Astrocyte (in vitro differentiated cells and primary cell): ENCODE data around the gene GP1BA. TPM values are rescaled to one million over a fixed set of nuclear protein-coding genes. Genes with fewer than 3 reads are reported as not detected.

Experiments used
- DNase-seq: peaks from one replicate; pipeline ENCODE4 v3.0.0-alpha.2; 2010; ENCODE audit warnings: low read depth
- FAIRE-seq: peaks from 2 replicates; lab custom pipeline; 2011; peaks lifted over from hg19 to GRCh38; lab: Jason Lieb, UNC
- H2AFZ ChIP-seq: 2 replicates; pipeline ENCODE4 v1.6.0; 2012; ENCODE audit warnings: low read depth, low read length, inconsistent platforms
- H3K27ac ChIP-seq: 2 replicates; pipeline ENCODE4 v1.5.1; 2011; ENCODE audit warnings: low read depth, low read length, inconsistent platforms
- H3K27me3 ChIP-seq: 2 replicates; pipeline ENCODE4 v1.6.0; 2011; ENCODE audit warnings: low read length, inconsistent platforms; ENCODE audit not compliant: insufficient read depth
- H3K36me3 ChIP-seq: 2 replicates; pipeline ENCODE4 v1.5.1; 2011; ENCODE audit warnings: low read length, inconsistent platforms; ENCODE audit not compliant: insufficient read depth
- H3K4me1 ChIP-seq: 2 replicates; pipeline ENCODE4 v1.5.1; 2011; ENCODE audit warnings: low read length, inconsistent platforms; ENCODE audit not compliant: insufficient read depth
- H3K4me2 ChIP-seq: 2 replicates; pipeline ENCODE4 v1.6.0; 2012; ENCODE audit warnings: low read length, inconsistent platforms
- H3K4me3 ChIP-seq: 2 replicates; pipeline ENCODE4 v1.5.1; 2011; ENCODE audit warnings: low read depth, mild to moderate bottlenecking, low read length, inconsistent platforms; ENCODE audit not compliant: insufficient read depth
- H3K79me2 ChIP-seq: 2 replicates; pipeline ENCODE4 v1.6.0; 2012; ENCODE audit warnings: mild to moderate bottlenecking, low read length, inconsistent platforms; ENCODE audit not compliant: insufficient read depth
- H3K9ac ChIP-seq: 2 replicates; pipeline ENCODE4 v1.6.0; 2012; ENCODE audit warnings: mild to moderate bottlenecking, low read length, inconsistent platforms
- H3K9me3 ChIP-seq: 2 replicates; pipeline ENCODE4 v1.5.1; 2012; ENCODE audit warnings: low read depth, mild to moderate bottlenecking, low read length, inconsistent platforms; ENCODE audit not compliant: insufficient read depth
- H4K20me1 ChIP-seq: 2 replicates; pipeline ENCODE4 v1.6.0; 2012; ENCODE audit warnings: low read length, inconsistent platforms; ENCODE audit not compliant: insufficient read depth
- H3K27ac Mint-ChIP-seq: one replicate; pipeline ENCODE4 v1.8.0; 2021; ENCODE audit warnings: mild to moderate bottlenecking, mixed read lengths; ENCODE audit not compliant: unreplicated experiment
- H3K27me3 Mint-ChIP-seq: one replicate; pipeline ENCODE4 v1.8.0; 2021; ENCODE audit warnings: low read depth, mixed read lengths; ENCODE audit not compliant: unreplicated experiment
- H3K36me3 Mint-ChIP-seq: one replicate; pipeline ENCODE4 v1.8.0; 2021; ENCODE audit warnings: low read depth, mixed read lengths; ENCODE audit not compliant: unreplicated experiment
- H3K4me1 Mint-ChIP-seq: one replicate; pipeline ENCODE4 v1.8.0; 2021; ENCODE audit warnings: low read depth, mixed read lengths; ENCODE audit not compliant: unreplicated experiment
- H3K4me3 Mint-ChIP-seq: one replicate; pipeline ENCODE4 v1.8.0; 2021; ENCODE audit warnings: mild to moderate bottlenecking, moderate library complexity, mixed read lengths; ENCODE audit not compliant: unreplicated experiment
- H3K9me3 Mint-ChIP-seq: one replicate; pipeline ENCODE4 v1.8.0; 2021; ENCODE audit warnings: mild to moderate bottlenecking, mixed read lengths; ENCODE audit not compliant: unreplicated experiment
- EZH2 ChIP-seq: IDR thresholded peaks from 2 replicates; pipeline ENCODE4 v1.6.1; 2012; ENCODE audit warnings: mild to moderate bottlenecking, low read length, inconsistent platforms; ENCODE audit not compliant: insufficient read depth
- total RNA-seq: library from RNA; stranded (reverse); gene quantifications from 2 replicates; pipeline ENCODE4 v1.2.1, GENCODE V29; 2021
- TF ChIP-seq, protein P1 (sequence below): IDR thresholded peaks from 2 replicates; pipeline ENCODE4 v1.5.1; 2011; ENCODE audit warnings: low read depth, mild to moderate bottlenecking, inconsistent platforms, low read length, moderate library complexity; ENCODE audit not compliant: insufficient read depth

GP1BA gene
- total RNA-seq, 1 donor from 2014 or later = 0.09 TPM

DNA sequence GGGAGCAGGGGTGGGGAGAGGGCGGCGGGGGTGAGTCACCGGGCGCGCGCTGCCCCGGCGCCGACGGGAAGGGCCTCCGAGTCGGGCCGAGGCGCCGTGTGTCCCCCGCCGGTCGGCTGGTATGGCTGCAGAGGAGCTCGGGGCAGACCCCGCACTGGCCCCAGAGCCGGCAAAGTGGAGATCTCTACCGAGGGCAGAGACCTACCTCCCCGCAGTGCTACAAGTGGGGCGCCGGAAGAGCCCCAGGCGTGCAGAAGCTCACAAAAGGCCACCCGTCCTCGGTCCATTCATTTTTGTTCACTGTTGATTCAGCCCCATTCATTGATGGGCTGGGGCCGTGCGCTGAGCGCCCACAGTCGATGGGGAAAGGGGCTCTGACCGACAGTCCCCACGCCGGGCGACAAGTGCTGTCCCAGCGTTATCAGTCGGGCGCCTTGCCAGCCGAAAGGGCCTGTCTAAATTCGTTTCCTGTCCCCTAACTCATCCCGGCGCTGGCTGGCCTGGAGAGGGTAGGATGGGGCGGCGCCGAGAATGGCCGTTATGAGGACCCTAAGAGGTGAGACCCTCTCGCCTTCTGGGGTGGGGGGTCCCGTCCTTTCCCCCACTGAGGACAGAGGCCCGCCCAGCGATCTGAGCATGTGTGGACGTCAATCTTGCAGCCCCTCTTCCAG is 18.1 kb downstream of the GP1BA start:
- TF ChIP-seq EZH2 = no peak
- TF ChIP-seq, protein P1, sequence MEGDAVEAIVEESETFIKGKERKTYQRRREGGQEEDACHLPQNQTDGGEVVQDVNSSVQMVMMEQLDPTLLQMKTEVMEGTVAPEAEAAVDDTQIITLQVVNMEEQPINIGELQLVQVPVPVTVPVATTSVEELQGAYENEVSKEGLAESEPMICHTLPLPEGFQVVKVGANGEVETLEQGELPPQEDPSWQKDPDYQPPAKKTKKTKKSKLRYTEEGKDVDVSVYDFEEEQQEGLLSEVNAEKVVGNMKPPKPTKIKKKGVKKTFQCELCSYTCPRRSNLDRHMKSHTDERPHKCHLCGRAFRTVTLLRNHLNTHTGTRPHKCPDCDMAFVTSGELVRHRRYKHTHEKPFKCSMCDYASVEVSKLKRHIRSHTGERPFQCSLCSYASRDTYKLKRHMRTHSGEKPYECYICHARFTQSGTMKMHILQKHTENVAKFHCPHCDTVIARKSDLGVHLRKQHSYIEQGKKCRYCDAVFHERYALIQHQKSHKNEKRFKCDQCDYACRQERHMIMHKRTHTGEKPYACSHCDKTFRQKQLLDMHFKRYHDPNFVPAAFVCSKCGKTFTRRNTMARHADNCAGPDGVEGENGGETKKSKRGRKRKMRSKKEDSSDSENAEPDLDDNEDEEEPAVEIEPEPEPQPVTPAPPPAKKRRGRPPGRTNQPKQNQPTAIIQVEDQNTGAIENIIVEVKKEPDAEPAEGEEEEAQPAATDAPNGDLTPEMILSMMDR = no peak
- peaks cover 32% of the 10 kb centered on the region for H4K20me1 ChIP-seq
- Mint-ChIP-seq H3K27me3 (no peaks in the 10 kb centered on the region), H3K27ac (peak overlapping the region; percentile 62), H3K4me3 (peak overlapping the region; percentile 81), H3K4me1 (peaks cover 34% of the 10 kb centered on the region), H3K9me3 (no peaks in the 10 kb centered on the region), H3K36me3 (peaks cover 14% of the 10 kb centered on the region)
- DNase-seq = no peak
- peak overlapping the region; percentile 64 for H2AFZ ChIP-seq
- H3K9me3 ChIP-seq = no peaks in the 10 kb centered on the region
- peak overlapping the region; percentile 99 for H3K4me2 ChIP-seq
- H3K4me1 ChIP-seq = peaks cover 35% of the 10 kb centered on the region
- no peaks in the 10 kb centered on the region for H3K27me3 ChIP-seq
- H3K36me3 ChIP-seq = peaks cover 11% of the 10 kb centered on the region
- no peak for FAIRE-seq
- H3K4me3 ChIP-seq = peak overlapping the region; percentile 22
- H3K9ac ChIP-seq = peak overlapping the region; percentile 75
- peak overlapping the region; percentile 66 for H3K27ac ChIP-seq
- peaks cover 31% of the 10 kb centered on the region for H3K79me2 ChIP-seq

DNA sequence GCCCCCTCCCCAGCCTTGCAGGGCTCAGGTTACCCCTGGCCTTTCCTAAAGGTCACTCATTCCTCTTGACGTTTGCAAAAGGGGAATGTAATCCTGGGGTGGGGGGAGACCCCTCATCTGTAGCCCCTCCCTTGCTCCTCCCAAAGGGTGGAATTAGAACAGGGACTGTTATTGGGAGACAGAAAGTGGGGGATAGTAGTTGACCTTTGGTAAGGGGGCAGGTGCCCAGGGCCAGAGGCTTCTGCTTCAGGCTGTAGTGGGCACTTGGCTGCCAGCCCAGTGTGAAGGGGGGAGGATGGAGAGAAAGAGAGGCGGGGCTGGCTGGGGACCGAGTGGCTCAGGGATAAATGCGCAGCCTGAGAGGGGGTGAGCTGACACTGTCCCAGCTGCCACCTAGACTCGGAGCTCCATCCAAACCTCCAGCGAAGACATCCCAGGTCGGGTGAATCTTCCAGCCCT is 18.7 kb downstream of the GP1BA start, which contains the start of gene ENO3:
ENO3 (plus strand) TSS at position 374 of the 459 bp plus-strand sequence. CDS start 711 bp downstream, outside the sequence.
- peak within 1 kb of the TSS; percentile 64 for H2AFZ ChIP-seq
- no peak for TF ChIP-seq EZH2
- TF ChIP-seq, protein P1 = no peak
- H3K79me2 ChIP-seq = peaks cover 26% of the 10 kb centered on the region
- H3K4me2 ChIP-seq = peak within 1 kb of the TSS; percentile 99
- H3K36me3 Mint-ChIP-seq = peaks cover 13% of the 10 kb centered on the region
- H3K27me3 ChIP-seq = no peaks in the 10 kb centered on the region
- H3K4me3 ChIP-seq = peak within 1 kb of the TSS; percentile 22
- no peak for FAIRE-seq
- H3K9me3 ChIP-seq = no peaks in the 10 kb centered on the region
- H3K36me3 ChIP-seq = peaks cover 8% of the 10 kb centered on the region
- H3K4me3 Mint-ChIP-seq = peak within 1 kb of the TSS; percentile 81
- H3K27ac Mint-ChIP-seq = peak within 1 kb of the TSS; percentile 62
- no peak for DNase-seq
- no peaks in the 10 kb centered on the region for H3K9me3 Mint-ChIP-seq
- peak within 1 kb of the TSS; percentile 66 for H3K27ac ChIP-seq
- H3K4me1 ChIP-seq = peaks cover 29% of the 10 kb centered on the region
- H4K20me1 ChIP-seq = peaks cover 26% of the 10 kb centered on the region
- no peaks in the 10 kb centered on the region for H3K27me3 Mint-ChIP-seq
- peak within 1 kb of the TSS; percentile 75 for H3K9ac ChIP-seq
- peaks cover 28% of the 10 kb centered on the region for H3K4me1 Mint-ChIP-seq

DNA sequence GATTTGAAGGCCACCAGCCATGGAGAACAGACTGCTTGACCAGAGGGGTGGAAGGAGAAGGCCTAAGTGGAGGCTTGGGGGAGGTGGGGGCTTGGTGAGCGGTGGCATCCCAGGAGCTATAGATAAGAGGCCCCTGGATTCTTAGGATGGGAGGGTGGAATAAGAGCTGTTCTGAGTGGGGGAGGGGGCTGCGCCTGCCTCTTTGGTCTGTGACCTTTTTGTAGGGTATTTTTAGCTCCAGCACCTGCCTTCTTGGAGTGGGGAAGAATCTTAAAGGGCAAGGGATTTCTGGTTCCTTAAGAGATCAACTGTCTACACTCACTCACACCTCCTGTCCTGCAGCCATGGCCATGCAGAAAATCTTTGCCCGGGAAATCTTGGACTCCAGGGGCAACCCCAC is 19.4 kb downstream of the GP1BA start:
- Histone ChIP-seq H3K4me1 (peaks cover 22% of the 10 kb centered on the region), H3K4me3 (no peak overlapping the region), H3K27ac (no peak overlapping the region), H3K4me2 (no peak overlapping the region), H4K20me1 (peaks cover 19% of the 10 kb centered on the region), H2AFZ (no peak overlapping the region), H3K36me3 (peaks cover 4% of the 10 kb centered on the region), H3K9me3 (no peaks in the 10 kb centered on the region), H3K27me3 (no peaks in the 10 kb centered on the region), H3K79me2 (peaks cover 19% of the 10 kb centered on the region), H3K9ac (no peak overlapping the region)
- Mint-ChIP-seq H3K4me3 (peak overlapping the region; percentile 70), H3K27ac (peak overlapping the region; percentile 62), H3K27me3 (no peaks in the 10 kb centered on the region), H3K36me3 (peaks cover 15% of the 10 kb centered on the region), H3K9me3 (no peaks in the 10 kb centered on the region), H3K4me1 (peaks cover 28% of the 10 kb centered on the region)
- DNase-seq (no peak), FAIRE-seq (no peak)
- TF ChIP-seq EZH2 = no peak
- TF ChIP-seq, protein P1 = no peak
